ENCODE results near the gene CALML4.

DNA sequence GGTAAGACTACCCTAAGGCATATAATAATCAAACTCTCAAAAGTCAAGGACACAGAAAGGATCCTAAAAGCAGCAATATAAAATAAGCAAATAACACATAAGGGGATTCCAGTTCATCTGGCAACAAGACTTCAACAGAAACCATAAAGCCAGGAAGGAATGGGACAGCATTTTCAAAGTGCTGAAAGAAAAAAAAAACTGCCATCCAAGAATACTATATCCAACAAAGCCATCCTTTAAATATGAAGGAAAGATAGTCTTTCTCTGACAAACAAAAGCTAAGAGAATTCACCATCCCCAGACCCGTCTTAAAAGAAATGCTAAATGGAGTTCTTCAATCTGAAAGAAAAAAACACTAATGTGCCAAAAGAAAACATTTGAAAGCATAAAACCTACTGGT, 39.1 kb upstream of the CALML4 start:
- TF ChIP-seq, protein P1, sequence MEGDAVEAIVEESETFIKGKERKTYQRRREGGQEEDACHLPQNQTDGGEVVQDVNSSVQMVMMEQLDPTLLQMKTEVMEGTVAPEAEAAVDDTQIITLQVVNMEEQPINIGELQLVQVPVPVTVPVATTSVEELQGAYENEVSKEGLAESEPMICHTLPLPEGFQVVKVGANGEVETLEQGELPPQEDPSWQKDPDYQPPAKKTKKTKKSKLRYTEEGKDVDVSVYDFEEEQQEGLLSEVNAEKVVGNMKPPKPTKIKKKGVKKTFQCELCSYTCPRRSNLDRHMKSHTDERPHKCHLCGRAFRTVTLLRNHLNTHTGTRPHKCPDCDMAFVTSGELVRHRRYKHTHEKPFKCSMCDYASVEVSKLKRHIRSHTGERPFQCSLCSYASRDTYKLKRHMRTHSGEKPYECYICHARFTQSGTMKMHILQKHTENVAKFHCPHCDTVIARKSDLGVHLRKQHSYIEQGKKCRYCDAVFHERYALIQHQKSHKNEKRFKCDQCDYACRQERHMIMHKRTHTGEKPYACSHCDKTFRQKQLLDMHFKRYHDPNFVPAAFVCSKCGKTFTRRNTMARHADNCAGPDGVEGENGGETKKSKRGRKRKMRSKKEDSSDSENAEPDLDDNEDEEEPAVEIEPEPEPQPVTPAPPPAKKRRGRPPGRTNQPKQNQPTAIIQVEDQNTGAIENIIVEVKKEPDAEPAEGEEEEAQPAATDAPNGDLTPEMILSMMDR (optimal IDR thresholded peaks at IDR 0.05 in 1 of 3, IDR thresholded peaks at IDR 0.05 in 1 of 3, conservative IDR thresholded peaks at IDR 0.05 in 1 of 3; ENCODE audit: extremely low read depth in 1 of 3, insufficient read depth in 2 of 3, low read length in 3 of 3) = no peak
- TF ChIP-seq EZH2 (IDR thresholded peaks at IDR 0.05; ENCODE audit: low read length) = no peak

Measured in keratinocyte (primary cell).